Activated CD8-positive, alpha-beta memory T cell treated with anti-CD3 and anti-CD28 coated beads for 36 hours (primary cell): ENCODE data around the gene UBE2D2. TPM values are rescaled to one million over a fixed set of nuclear protein-coding genes. Genes with fewer than 3 reads are reported as not detected.
"Not testable (repeated sequence)": the region's sequence is repeated elsewhere in the genome, so short reads cannot be mapped to it uniquely, and the experiment has no call there.

Experiments used
- CTCF ChIA-PET: fragments of 350-600 bp; sonication (Branson Sonifier 250); formaldehyde crosslinking; loops from one replicate; lab custom pipeline; 2021; ENCODE audit warnings: antibody characterized with exemption; lab: Charles Lee
- POLR2A ChIA-PET: fragments of 350-600 bp; sonication (Branson Sonifier 250); formaldehyde crosslinking; loops from one replicate; lab custom pipeline; 2021; ENCODE audit warnings: antibody characterized with exemption; lab: Charles Lee
- total RNA-seq, 2 experiments: library from RNA; stranded (reverse); gene quantifications; one replicate each; pipeline ENCODE4 v1.2.3, GENCODE V29; 2021

Gene UBE2D2
- total RNA-seq, 2 experiments from 2014 or later = 264 to 283 TPM

- CTCF ChIA-PET = interaction anchor here (0.5 to 1.6 kb wide), 3 partner anchors 62 to 167 kb away, joined by 3 to 5 read pairs (median 3); no protein-coding TSS in a partner anchor
Observed at GRCh38 chr5:139571543-139571942, 10.4 kb downstream of the UBE2D2 start.

GRCh38 chr5:139571966-139572365 lies 10.8 kb downstream of the UBE2D2 start:
- POLR2A ChIA-PET = no interaction called here
- CTCF ChIA-PET = interaction anchor here (0.5 to 1.6 kb wide), 2 partner anchors 62 to 168 kb away, joined by 3 to 5 read pairs; no protein-coding TSS in a partner anchor

More at GRCh38 chr5:139571543-139571942, 10.4 kb downstream of the UBE2D2 start:
- POLR2A ChIA-PET = no interaction called here

GRCh38 chr5:139574641-139575312 lies 13.6 kb downstream of the UBE2D2 start:
- ChIA-PET CTCF (interaction anchor here (0.7 to 2.2 kb wide), 4 partner anchors 8 to 59 kb away, joined by 3 to 10 read pairs (median 4); no protein-coding TSS in a partner anchor), POLR2A (interaction anchor here (1.6 kb wide), 1 partner anchor 14 kb away, joined by 6 read pairs; the partner anchor contains the start of gene UBE2D2)

GRCh38 chr5:139575313-139575646 lies 14.1 kb downstream of the UBE2D2 start:
- ChIA-PET CTCF (interaction anchor here (1.1 to 2.2 kb wide), 2 partner anchors 10 to 39 kb away, joined by 3 to 10 read pairs; no protein-coding TSS in a partner anchor), POLR2A (interaction anchor here (0.8 to 1.6 kb wide), 2 partner anchors 13 to 14 kb away, joined by 3 to 6 read pairs; partner anchors contain the start of gene UBE2D2)

GRCh38 chr5:139575751-139576150 lies 14.6 kb downstream of the UBE2D2 start:
- ChIA-PET CTCF (interaction anchor here (0.6 to 2.2 kb wide), 4 partner anchors 10 to 40 kb away, joined by 3 to 10 read pairs (median 3); no protein-coding TSS in a partner anchor), POLR2A (interaction anchor here (0.8 to 1.6 kb wide), 2 partner anchors 13 to 15 kb away, joined by 3 to 6 read pairs; partner anchors contain the start of gene UBE2D2)

- POLR2A ChIA-PET = interaction anchor here (0.6 to 0.7 kb wide), 2 partner anchors 17 to 1002 kb away, joined by 3 to 5 read pairs; partner anchors contain the start of genes HSPA9 and UBE2D2
Observed at GRCh38 chr5:139577689-139578290, 16.7 kb downstream of the UBE2D2 start.

GRCh38 chr5:139578325-139578724 lies 17.2 kb downstream of the UBE2D2 start:
- POLR2A ChIA-PET = no interaction called here
- CTCF ChIA-PET = interaction anchor here (0.7 to 1.3 kb wide), 2 partner anchors 10 to 187 kb away, joined by 3 to 6 read pairs; no protein-coding TSS in a partner anchor

More at GRCh38 chr5:139577689-139578290, 16.7 kb downstream of the UBE2D2 start:
- CTCF ChIA-PET = interaction anchor here (0.7 to 0.9 kb wide), 2 partner anchors 87 to 183 kb away, joined by 3 to 4 read pairs; partner anchors contain the start of gene PROB1

GRCh38 chr5:139582181-139582580 lies 21.0 kb downstream of the UBE2D2 start:
- POLR2A ChIA-PET = not testable (repeated sequence)
- CTCF ChIA-PET = interaction anchor here (0.6 kb wide), 1 partner anchor 129 kb away, joined by 3 read pairs; no protein-coding TSS in a partner anchor

GRCh38 chr5:139584137-139584536 lies 23.0 kb downstream of the UBE2D2 start:
- POLR2A ChIA-PET = interaction anchor here (0.7 kb wide), 2 partner anchors 18 to 1029 kb away, joined by 5 to 7 read pairs; no protein-coding TSS in a partner anchor

GRCh38 chr5:139588116-139588515 lies 27.0 kb downstream of the UBE2D2 start:
- CTCF ChIA-PET = interaction anchor here (1.0 to 1.3 kb wide), 2 partner anchors 10 to 45 kb away, joined by 3 read pairs; no protein-coding TSS in a partner anchor

More at GRCh38 chr5:139584137-139584536, 23.0 kb downstream of the UBE2D2 start:
- CTCF ChIA-PET = interaction anchor here (0.7 to 0.9 kb wide), 3 partner anchors 55 to 193 kb away, joined by 3 read pairs; no protein-coding TSS in a partner anchor

GRCh38 chr5:139588962-139589361 lies 27.8 kb downstream of the UBE2D2 start:
- CTCF ChIA-PET = interaction anchor here (0.7 to 1.0 kb wide), 2 partner anchors 10 kb away, joined by 3 to 7 read pairs; no protein-coding TSS in a partner anchor
- POLR2A ChIA-PET = no interaction called here

More at GRCh38 chr5:139588116-139588515, 27.0 kb downstream of the UBE2D2 start:
- POLR2A ChIA-PET = not testable (repeated sequence)

- ChIA-PET CTCF (no interaction called here), POLR2A (interaction anchor here (0.6 kb wide), 2 partner anchors 39 to 96 kb away, joined by 3 to 5 read pairs; no protein-coding TSS in a partner anchor)
Observed at GRCh38 chr5:139592289-139592688, 31.1 kb downstream of the UBE2D2 start.

GRCh38 chr5:139593076-139593475 lies 31.9 kb downstream of the UBE2D2 start:
- CTCF ChIA-PET, POLR2A ChIA-PET: not testable (repeated sequence)

GRCh38 chr5:139593716-139594319 lies 32.7 kb downstream of the UBE2D2 start:
- POLR2A ChIA-PET = no interaction called here
- CTCF ChIA-PET = no interaction called here

GRCh38 chr5:139597134-139597533 lies 36.0 kb downstream of the UBE2D2 start:
- POLR2A ChIA-PET = no interaction called here
- CTCF ChIA-PET = interaction anchor here (1.1 kb wide), 1 partner anchor 31 kb away, joined by 3 read pairs; no protein-coding TSS in a partner anchor

- POLR2A ChIA-PET = interaction anchor here (0.6 to 0.7 kb wide), 3 partner anchors 13 to 81 kb away, joined by 5 to 11 read pairs (median 8); no protein-coding TSS in a partner anchor
- CTCF ChIA-PET = interaction anchor here (0.7 to 1.5 kb wide), 5 partner anchors 9 to 79 kb away, joined by 3 to 7 read pairs (median 3); partner anchors contain the start of gene UBE2D2
Observed at GRCh38 chr5:139598601-139598965, 37.4 kb downstream of the UBE2D2 start.

GRCh38 chr5:139600336-139600949 lies 39.3 kb downstream of the UBE2D2 start:
- ChIA-PET CTCF (no interaction called here), POLR2A (no interaction called here)

GRCh38 chr5:139601429-139601828 lies 40.3 kb downstream of the UBE2D2 start:
- CTCF ChIA-PET = no interaction called here

More at GRCh38 chr5:139601429-139601828, 40.3 kb downstream of the UBE2D2 start:
- POLR2A ChIA-PET = no interaction called here
